K562 (cell line): ENCODE results near the gene SCTR. TPM values are rescaled to one million over a fixed set of nuclear protein-coding genes. Genes with fewer than 3 reads are reported as not detected.

Experiments used
- ATAC-seq: fragments of 200-7000 bp; cut with Tn5 transposase; 3 replicates; pipeline ENCODE4 v1.9.1; 2020; ENCODE audit warnings: moderate library complexity
- BruUV-seq: library from RNA; stranded (reverse); fragments of 400-500 nt; replicated peaks from 2 replicates; lab custom pipeline; 2021; lab: Mats Ljungman, UMichigan
- CTCF ChIA-PET: fragments of 300-600 bp; formaldehyde crosslinking; extraction: SDS; loops from one replicate; lab custom pipeline; 2021; ENCODE audit warnings: low intra/inter-chr PET ratio; lab: Yijun Ruan, JAX
- POLR2A ChIA-PET: fragments of 300-600, 350-650 bp; sonication (Branson Sonifier 250); formaldehyde crosslinking; extraction: SDS; loops from one replicate; lab custom pipeline; 2021; ENCODE audit warnings: antibody characterized with exemption, inconsistent platforms; lab: Yijun Ruan, JAX
- DNase-seq, 4 experiments: peaks; one replicate each; pipeline versions ENCODE4 v3.0.0 to v3.0.0-alpha.2; 2011 to 2018; ENCODE audit warnings: low spot score in 3 of 4, mixed read lengths in 3 of 4; ENCODE audit errors: extremely low read depth in 1 of 4
- FAIRE-seq: peaks from 2 replicates; lab custom pipeline; 2011; peaks lifted over from hg19 to GRCh38; lab: Jason Lieb, UNC
- H2AFZ ChIP-seq: 2 replicates; pipeline ENCODE4 v1.6.0; 2011; ENCODE audit warnings: low read depth, low read length, control low read depth, inconsistent platforms
- H3K27ac ChIP-seq: fragments of 200-600 bp; 3 replicates; pipeline ENCODE4 v1.8.0; 2011; ENCODE audit warnings: low read depth, mild to moderate bottlenecking, control low read depth, inconsistent platforms, low read length, moderate library complexity, mixed read lengths; ENCODE audit errors: extremely low read depth
- H3K27me3 ChIP-seq, 2 experiments: fragments of 300-600 bp in 1 of 2; 2 replicates in 1 of 2; 3 replicates in 1 of 2; pipeline versions ENCODE4 v1.6.0 to v1.8.0; 2011; ENCODE audit warnings: inconsistent platforms in 2 of 2, low read length in 2 of 2, mild to moderate bottlenecking in 1 of 2, mixed read lengths in 1 of 2, moderate library complexity in 1 of 2; ENCODE audit not compliant: control insufficient read depth in 2 of 2, insufficient read depth in 2 of 2
- H3K36me3 ChIP-seq: fragments of 300-600 bp; 3 replicates; pipeline ENCODE4 v1.8.0; 2011; ENCODE audit warnings: mild to moderate bottlenecking, low read length, inconsistent platforms; ENCODE audit not compliant: control insufficient read depth, insufficient read depth
- H3K4me1 ChIP-seq, 2 experiments: fragments of 200-600 bp in 1 of 2; replicated peaks in 1 of 2; 2 replicates in 1 of 2; 3 replicates in 1 of 2; pipeline versions ENCODE4 v1.5.1 to v1.8.0; 2011; ENCODE audit warnings: inconsistent platforms in 2 of 2, low read length in 2 of 2, mild to moderate bottlenecking in 1 of 2, mixed read lengths in 1 of 2, moderate library complexity in 1 of 2; ENCODE audit not compliant: control insufficient read depth in 2 of 2, insufficient read depth in 2 of 2
- H3K4me2 ChIP-seq: 2 replicates; pipeline ENCODE4 v1.6.1; 2011; ENCODE audit warnings: low read length, control low read depth, inconsistent platforms, mixed read lengths; ENCODE audit not compliant: insufficient read depth
- H3K4me3 ChIP-seq: fragments of 200-600 bp; sonication (generic), shearing (Covaris generic); 2 replicates; pipeline ENCODE4 v1.5.1; 2016; ENCODE audit warnings: control low read depth, inconsistent platforms
- H3K79me2 ChIP-seq: fragments of 200-600 bp; 3 replicates; pipeline ENCODE4 v1.8.0; 2011; ENCODE audit warnings: low read length, inconsistent platforms; ENCODE audit not compliant: control insufficient read depth, insufficient read depth
- H3K9ac ChIP-seq, 2 experiments: 2 replicates each; pipeline versions ENCODE4 v1.6.0 to v1.6.1; 2011; ENCODE audit warnings: low read depth in 2 of 2, low read length in 2 of 2, control low read depth in 1 of 2, inconsistent platforms in 1 of 2, mild to moderate bottlenecking in 1 of 2, mixed read lengths in 1 of 2; ENCODE audit not compliant: insufficient read depth in 1 of 2
- H3K9me1 ChIP-seq: one replicate; pipeline ENCODE4 v1.6.0; 2011; ENCODE audit warnings: inconsistent platforms, mild to moderate bottlenecking, low read length, moderate library complexity; ENCODE audit not compliant: control insufficient read depth, insufficient read depth
- H3K9me3 ChIP-seq: replicated peaks from 2 replicates; pipeline ENCODE4 v1.5.1; 2011; ENCODE audit warnings: low read depth, low read length, inconsistent platforms; ENCODE audit not compliant: control insufficient read depth, insufficient read depth
- H4K20me1 ChIP-seq: replicated peaks from 2 replicates; pipeline ENCODE4 v1.6.1; 2011; ENCODE audit warnings: low read length, inconsistent platforms, mixed read lengths; ENCODE audit not compliant: control insufficient read depth, insufficient read depth
- BDP1 ChIP-seq: IDR thresholded peaks from 3 replicates; pipeline ENCODE4 v1.6.1; 2011; ENCODE audit not compliant: insufficient read length, insufficient read depth
- CBX2 ChIP-seq: fragments of 200-600 bp; sonication (generic); IDR thresholded peaks from one replicate; pipeline ENCODE4 v1.6.1; 2012; ENCODE audit warnings: mild to moderate bottlenecking, low read length, inconsistent platforms; ENCODE audit not compliant: insufficient read depth, poor library complexity, severe bottlenecking
- CEBPB ChIP-seq: fragments of 450-650 bp; IDR thresholded peaks from 2 replicates; pipeline ENCODE4 v1.6.1; 2016; ENCODE audit warnings: missing genetic modification characterization, missing compliant biosample characterization
- CEBPG ChIP-seq, 3 experiments: fragments of 200-800 bp in 1 of 3; sonication (Bioruptor generic) in 1 of 3; sonication (generic) in 1 of 3; formaldehyde crosslinking in 1 of 3; IDR thresholded peaks in 2 of 3; conservative IDR thresholded peaks in 1 of 3; 2 replicates each; pipeline versions ENCODE4 v1.6.1 to v1.8.0; 2016 to 2022; ENCODE audit warnings: missing compliant biosample characterization in 2 of 3, missing genetic modification characterization in 2 of 3, mild to moderate bottlenecking in 1 of 3, missing genetic modification reagents in 1 of 3
- NR1H2 ChIP-seq: sonication (generic); formaldehyde crosslinking; IDR thresholded peaks from 2 replicates; pipeline ENCODE4 v1.4.0; 2020; ENCODE audit warnings: mild to moderate bottlenecking, missing genetic modification reagents
- ZNF146 ChIP-seq: IDR thresholded peaks from one replicate; pipeline ENCODE4 v1.6.1; 2018; ENCODE audit warnings: missing compliant biosample characterization; ENCODE audit not compliant: unreplicated experiment
- WGBS: fragments of 100-300 bp; shearing (Covaris generic); methylation state at CpG from one replicate; pipeline ENCODE4 v1.1.6; 2016; ENCODE audit warnings: low coverage, mixed read lengths; ENCODE audit not compliant: insufficient coverage; ENCODE audit errors: missing lambda C conversion rate; 5-methylcytosine and 5-hydroxymethylcytosine counted together
- in situ Hi-C: fragments of 300-500 bp; cut with MboI; formaldehyde crosslinking; loops from 4 replicates; pipeline ENCODE4 v1.15.0; 2018; ENCODE audit warnings: inconsistent platforms, mixed read lengths
- intact Hi-C: fragments of 100-400 bp; cut with micrococcal nuclease; formaldehyde crosslinking; loops from 2 replicates; pipeline ENCODE4 v1.14.2; 2022
- polyA plus RNA-seq, 8 experiments: library from polyadenylated mRNA; depleted of rRNA in 4 of 8; stranded (reverse) in 5 of 8; unstranded in 3 of 8; fragments of >200 nt; fragmentation: Nextera tagmentation in 2 of 8; fragmentation: Illumina TruSeq in 1 of 8; extraction: Ambion mirVana in 2 of 8; extraction: Trizol in 1 of 8; gene quantifications; 2 replicates each; pipeline versions ENCODE4 v1.2.1 to v1.2.3, GENCODE V29; 2011 to 2014; ENCODE audit warnings: inconsistent platforms in 1 of 8, missing spikeins in 1 of 8
- total RNA-seq, 7 experiments: library from RNA; depleted of rRNA in 6 of 7; stranded (reverse); fragments of >200 nt in 6 of 7; fragmentation: Illumina TruSeq in 2 of 7; extraction: Trizol in 2 of 7; gene quantifications; 2 replicates each; pipeline versions ENCODE4 v1.2.1 to v1.2.3, GENCODE V29; 2011 to 2021; ENCODE audit warnings: low replicate concordance in 1 of 7

SCTR gene
- total and polyA plus RNA-seq, 9 of the 15 experiments (the other 6 are each of a cell fraction or from before 2014, with no cell fraction given), result not detected

- in situ Hi-C loops, result loop anchor here (5.0 kb wide), 1 partner anchor 54 kb away; no protein-coding TSS in a partner anchor
- no peaks in the 10 kb centered on the region for H3K9me3 ChIP-seq
- peaks cover 3% of the 10 kb centered on the region; the same call in 1 of the 2 replicates for H4K20me1 ChIP-seq
- 13% methylated on average over 4 of the region's 4 CpGs for WGBS
- ChIA-PET POLR2A (interaction anchor here (0.5 kb wide), 1 partner anchor 489 kb away, joined by 3 read pairs; no protein-coding TSS in a partner anchor), CTCF (no interaction called here)
- no peak for FAIRE-seq
- H3K4me3 ChIP-seq, result no peak overlapping the region
- H3K9me1 ChIP-seq, result no peaks in the 10 kb centered on the region
- no peaks in the 10 kb centered on the region for H3K79me2 ChIP-seq
- ATAC-seq, result no peak
- H3K27ac ChIP-seq, result no peak overlapping the region
- no peak overlapping the region for H3K4me2 ChIP-seq
- no peak overlapping the region for H3K9ac ChIP-seq
- no peaks in the 10 kb centered on the region for H3K36me3 ChIP-seq
- peak; percentile 73 for TF ChIP-seq CEBPB (tag)
- TF ChIP-seq CBX2, result no peak
- no peak for TF ChIP-seq CEBPG (CRISPR knock-in tag; IDR thresholded peaks at IDR 0.05)
- peak; percentile 18 to 61; a peak in 1 of 4 replicates for TF ChIP-seq CEBPG (tag; conservative IDR thresholded peaks at IDR 0.05 in 1 of 2, IDR thresholded peaks at IDR 0.05 in 1 of 2)
- intact Hi-C loops, result no loop called here
- H2AFZ ChIP-seq, result no peak overlapping the region
- BruUV-seq, result no TSS peak
- DNase-seq, result no peak
- no peaks in the 10 kb centered on the region for H3K4me1 ChIP-seq
- peaks cover 7 to 28% of the 10 kb centered on the region in 2 experiments; a peak in 4 of 5 replicates for H3K27me3 ChIP-seq
These were observed 57.9 kb downstream of the SCTR start for GRCh38 chr2:119466373-119466772.

GRCh38 chr2:119465687-119466086 lies 58.6 kb downstream of the SCTR start:
- POLR2A ChIA-PET, result interaction anchor here (0.7 kb wide), 1 partner anchor 10 kb away, joined by 5 read pairs; no protein-coding TSS in a partner anchor
- Histone ChIP-seq H3K9me1 (no peaks in the 10 kb centered on the region), H3K27me3 (peaks cover 9 to 35% of the 10 kb centered on the region in 2 experiments), H3K4me2 (no peak overlapping the region)
- no peak for DNase-seq
- WGBS, result 13% methylated on average over 11 of the region's 11 CpGs
- TF ChIP-seq BDP1, result no peak
- no peak for TF ChIP-seq NR1H2 (CRISPR knock-in tag)
- no peak for TF ChIP-seq ZNF146
- TF ChIP-seq, all 486 proteins: peak for 0
- H2AFZ ChIP-seq, result 0 out of 2 replicates have a peak overlapping the region, but pooled peaks have one; percentile 16
- H3K79me2 ChIP-seq, result no peaks in the 10 kb centered on the region
- no peak overlapping the region for H3K4me3 ChIP-seq
- no peaks in the 10 kb centered on the region for H3K36me3 ChIP-seq
- in situ Hi-C loops (loop anchor here (5.0 kb wide), 1 partner anchor 53 kb away; no protein-coding TSS in a partner anchor), intact Hi-C loops (no loop called here)
- H3K27ac ChIP-seq, result no peak overlapping the region
- CTCF ChIA-PET, result no interaction called here
- no peaks in the 10 kb centered on the region for H3K9me3 ChIP-seq
- H4K20me1 ChIP-seq, result peaks cover 3% of the 10 kb centered on the region; the same call in 1 of the 2 replicates
- ATAC-seq (no peak), FAIRE-seq (no peak)
- H3K4me1 ChIP-seq, result no peaks in the 10 kb centered on the region
- no peak overlapping the region for H3K9ac ChIP-seq
- no TSS peak for BruUV-seq
